Skeletal muscle cell (primary cell): ENCODE data around the gene SFTPA2.
"Not testable (repeated sequence)": the region's sequence is repeated elsewhere in the genome, so short reads cannot be mapped to it uniquely, and the experiment has no call there.

Experiments used
- DNase-seq: peaks from one replicate; pipeline ENCODE4 v3.0.0-alpha.2; 2010; ENCODE audit warnings: low read depth
- H3K4me3 ChIP-seq: 2 replicates; pipeline ENCODE4 v1.5.1; 2011; ENCODE audit warnings: low read depth, mild to moderate bottlenecking, control low read depth, low read length, moderate library complexity

SFTPA2 gene

GRCh38 chr10:79560160-79560709, at the start of gene SFTPA2:
Gene SFTPA2 (minus strand): TSS chr10:79560407. CDS start chr10:79559483, 924 bp downstream.
- no peak for DNase-seq
- no peak within 1 kb of the TSS for H3K4me3 ChIP-seq

GRCh38 chr10:79608505-79609375, 48.5 kb upstream of the SFTPA2 start:
- H3K4me3 ChIP-seq, result no peak overlapping the region
- DNase-seq, result no peak

- DNase-seq, result no peak
- H3K4me3 ChIP-seq, result no peak overlapping the region
Measured at GRCh38 chr10:79605308-79605707, 45.1 kb upstream of the SFTPA2 start.

- H3K4me3 ChIP-seq, result no peak overlapping the region
- no peak for DNase-seq
Measured at GRCh38 chr10:79604294-79604693, 44.1 kb upstream of the SFTPA2 start.

- no peak overlapping the region for H3K4me3 ChIP-seq
- no peak for DNase-seq
Measured at GRCh38 chr10:79602953-79603352, 42.7 kb upstream of the SFTPA2 start.

- no peak for DNase-seq
- H3K4me3 ChIP-seq, result no peak overlapping the region
Measured at GRCh38 chr10:79601939-79602338, 41.7 kb upstream of the SFTPA2 start.

- H3K4me3 ChIP-seq, DNase-seq: not testable (repeated sequence)
Measured at GRCh38 chr10:79599644-79600043, 39.4 kb upstream of the SFTPA2 start.

- DNase-seq, result no peak
- no peak overlapping the region for H3K4me3 ChIP-seq
Measured at GRCh38 chr10:79595510-79595909, 35.3 kb upstream of the SFTPA2 start.

GRCh38 chr10:79594565-79594964, 34.4 kb upstream of the SFTPA2 start:
- DNase-seq, result not testable (repeated sequence)

GRCh38 chr10:79593377-79593776, 33.2 kb upstream of the SFTPA2 start:
- H3K4me3 ChIP-seq, result no peak overlapping the region
- no peak for DNase-seq

More at GRCh38 chr10:79594565-79594964, 34.4 kb upstream of the SFTPA2 start:
- H3K4me3 ChIP-seq, result not testable (repeated sequence)

- no peak overlapping the region for H3K4me3 ChIP-seq
- no peak for DNase-seq
Measured at GRCh38 chr10:79588800-79589199, 28.6 kb upstream of the SFTPA2 start.

- H3K4me3 ChIP-seq, result no peak overlapping the region
- DNase-seq, result no peak
Measured at GRCh38 chr10:79586933-79587332, 26.7 kb upstream of the SFTPA2 start.

GRCh38 chr10:79585870-79586527, 25.8 kb upstream of the SFTPA2 start:
- no peak overlapping the region for H3K4me3 ChIP-seq
- DNase-seq, result no peak

- no peak overlapping the region for H3K4me3 ChIP-seq
- no peak for DNase-seq
Measured at GRCh38 chr10:79583488-79584024, 23.3 kb upstream of the SFTPA2 start.

- DNase-seq, result not testable (repeated sequence)
Measured at GRCh38 chr10:79582954-79583353, 22.7 kb upstream of the SFTPA2 start.

GRCh38 chr10:79582096-79582495, 21.9 kb upstream of the SFTPA2 start:
- DNase-seq, result no peak
- no peak overlapping the region for H3K4me3 ChIP-seq

More at GRCh38 chr10:79582954-79583353, 22.7 kb upstream of the SFTPA2 start:
- H3K4me3 ChIP-seq, result not testable (repeated sequence)

- no peak for DNase-seq
Measured at GRCh38 chr10:79581044-79581443, 20.8 kb upstream of the SFTPA2 start.

GRCh38 chr10:79579361-79579760, 19.2 kb upstream of the SFTPA2 start:
- no peak overlapping the region for H3K4me3 ChIP-seq
- DNase-seq, result no peak

More at GRCh38 chr10:79581044-79581443, 20.8 kb upstream of the SFTPA2 start:
- H3K4me3 ChIP-seq, result no peak overlapping the region

- H3K4me3 ChIP-seq, DNase-seq: not testable (repeated sequence)
Measured at GRCh38 chr10:79570624-79571023, 10.4 kb upstream of the SFTPA2 start.

GRCh38 chr10:79563426-79563825, 3.2 kb upstream of the SFTPA2 start:
- H3K4me3 ChIP-seq, result no peak overlapping the region
- DNase-seq, result no peak
